Epidermal melanocyte (primary cell): ENCODE data around the gene SMIM24.

ENCODE experiments used
- DNase-seq: peaks from one replicate; pipeline ENCODE4 v3.0.0; 2011; ENCODE audit warnings: low spot score; ENCODE audit not compliant: insufficient read length

The SMIM24 gene

DNA sequence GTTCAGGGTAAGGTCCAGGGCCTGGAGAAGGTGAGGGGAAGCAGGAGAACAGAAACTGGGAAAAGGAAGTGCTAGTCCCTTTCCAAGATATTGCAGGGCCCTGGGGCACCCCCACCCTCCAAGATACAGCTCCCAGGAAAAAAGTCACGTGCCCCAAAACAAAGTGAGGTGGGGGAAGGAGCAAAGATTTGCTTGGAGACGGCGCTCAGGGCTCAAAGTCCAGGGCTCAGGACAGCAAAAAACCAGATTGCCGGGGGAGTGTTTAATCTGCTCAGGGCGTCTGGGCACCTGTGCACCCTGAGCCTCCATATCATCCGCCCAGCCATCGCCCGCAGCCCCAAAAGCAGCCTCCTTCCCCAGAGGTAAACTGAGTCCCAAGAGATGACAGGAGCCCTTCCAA, 6.3 kb downstream of the SMIM24 start:
- no peak for DNase-seq

DNA sequence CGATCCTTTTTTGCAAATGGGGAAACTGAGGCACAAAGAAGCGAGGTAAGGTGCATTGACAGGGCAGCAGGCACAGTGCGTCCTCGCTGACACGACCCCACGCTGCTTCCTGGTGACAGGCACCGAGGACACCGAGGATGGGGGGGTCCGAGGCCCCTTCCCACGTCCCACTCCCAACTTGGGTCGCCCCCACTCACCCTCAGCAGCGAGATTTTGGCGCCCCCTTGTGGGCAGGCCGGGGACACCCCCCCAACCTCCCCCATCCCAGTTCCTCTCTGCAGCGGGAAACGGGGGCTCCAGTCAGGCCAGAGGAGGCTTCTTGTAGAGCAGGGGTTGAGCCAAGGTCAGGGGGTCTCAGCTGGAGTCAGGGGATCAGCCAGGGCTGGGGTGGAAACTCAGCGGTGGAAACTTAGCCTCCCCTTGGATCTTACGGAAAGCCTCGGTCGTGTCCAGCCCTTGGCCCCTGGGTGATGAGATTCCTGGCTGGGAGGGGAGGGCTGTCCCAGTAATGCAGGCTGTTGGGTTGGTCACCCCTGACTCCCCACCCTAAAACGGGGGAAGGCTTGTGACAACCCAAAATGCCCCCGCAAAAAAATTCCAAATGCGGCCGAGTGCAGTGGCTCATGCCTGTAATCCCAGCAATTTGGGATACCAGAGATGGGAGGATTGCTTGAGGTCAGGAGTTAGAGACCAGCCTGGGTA, 8.2 kb downstream of the SMIM24 start:
- DNase-seq, result no peak

DNA sequence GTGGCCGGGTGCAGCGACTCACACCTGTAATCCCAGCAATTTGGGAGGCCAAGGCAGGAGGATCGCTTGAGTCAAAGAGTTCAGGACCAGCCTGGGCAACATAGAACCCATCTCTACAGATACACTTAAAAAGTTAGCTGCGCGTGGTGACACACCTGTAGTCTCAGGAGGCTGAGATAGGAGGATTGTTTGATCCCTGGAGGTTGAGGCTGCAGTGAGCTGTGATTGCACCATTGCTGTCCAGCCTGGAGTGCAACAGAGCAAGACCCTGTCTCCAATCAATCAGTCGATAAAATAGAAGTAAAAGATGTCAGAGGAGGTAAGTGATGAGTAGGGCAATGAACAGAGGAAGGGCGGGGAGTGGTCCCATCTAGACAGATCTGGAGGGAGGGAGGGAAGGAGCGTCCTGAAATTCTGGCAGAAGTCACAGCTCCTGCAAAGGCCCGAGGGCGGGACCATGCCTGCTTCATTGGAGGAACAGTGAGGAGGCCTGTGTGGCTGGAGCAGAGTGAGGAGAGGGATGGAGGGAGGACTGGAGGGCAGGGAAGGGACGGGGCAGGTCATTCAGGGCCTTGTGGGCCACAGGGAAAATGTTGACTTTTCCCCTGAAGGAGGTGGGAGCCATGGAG, 9.7 kb downstream of the SMIM24 start:
- DNase-seq, result no peak

DNA sequence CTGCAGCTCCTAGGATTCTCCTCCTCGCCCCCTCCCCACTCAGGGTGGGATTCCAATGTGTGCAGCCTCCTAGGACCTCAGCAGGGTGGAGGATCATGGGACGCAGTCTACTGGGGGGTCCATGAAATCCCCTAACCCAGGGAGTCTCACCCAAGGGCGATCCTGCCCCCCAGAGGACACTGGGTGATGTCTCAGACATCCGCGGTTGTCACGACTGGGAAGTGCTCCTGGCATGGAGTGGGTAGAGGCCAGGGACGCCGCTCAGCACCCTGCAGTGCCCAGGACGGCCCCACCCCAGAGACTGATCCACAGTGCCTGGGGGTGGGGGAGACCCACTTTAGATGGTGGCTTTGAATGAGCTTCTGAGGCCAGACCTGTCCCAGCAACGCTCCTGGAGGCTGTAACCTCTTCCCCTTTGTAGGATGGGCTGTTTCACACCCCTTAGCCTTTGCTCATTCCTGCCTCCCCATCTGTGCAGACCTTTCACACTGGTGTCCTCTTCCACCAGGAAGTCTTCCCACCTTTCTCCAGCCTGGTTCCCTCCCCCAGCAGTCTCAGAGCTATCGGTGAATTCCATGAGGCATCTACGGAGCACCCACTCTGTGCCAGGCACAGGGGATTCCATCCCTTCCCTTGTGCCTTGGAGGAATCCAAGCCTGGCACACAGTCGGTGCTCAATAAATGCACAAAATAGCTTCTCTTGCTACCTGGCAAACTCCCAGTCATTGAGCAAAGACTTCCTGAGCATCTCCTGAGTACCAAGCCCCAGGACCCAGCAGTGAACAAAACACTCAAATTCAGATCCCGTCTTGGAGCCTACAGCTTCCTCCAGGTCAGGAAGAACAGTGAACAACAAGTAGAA, 10.5 kb downstream of the SMIM24 start:
- DNase-seq, result no peak

DNA sequence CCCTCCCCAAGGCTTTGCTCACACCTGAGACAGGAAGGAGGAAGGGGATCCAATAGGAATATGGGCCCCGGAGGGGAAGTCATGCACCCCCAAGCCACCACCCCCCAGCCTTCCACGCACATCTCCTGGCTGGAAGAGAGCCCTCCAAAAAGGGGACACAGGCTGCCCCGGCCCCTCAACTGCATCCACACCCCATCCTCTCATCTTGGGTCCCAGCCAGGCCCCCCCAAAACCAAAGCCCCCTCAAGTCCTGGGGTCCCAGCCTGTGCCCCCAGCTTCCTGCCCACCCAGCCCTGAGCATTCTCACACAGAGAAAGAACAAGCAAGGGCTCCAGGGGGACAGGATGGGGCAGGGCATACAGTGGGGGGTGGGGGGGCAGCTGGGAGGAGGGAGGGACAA, 12.1 kb downstream of the SMIM24 start:
- DNase-seq, result no peak

DNA sequence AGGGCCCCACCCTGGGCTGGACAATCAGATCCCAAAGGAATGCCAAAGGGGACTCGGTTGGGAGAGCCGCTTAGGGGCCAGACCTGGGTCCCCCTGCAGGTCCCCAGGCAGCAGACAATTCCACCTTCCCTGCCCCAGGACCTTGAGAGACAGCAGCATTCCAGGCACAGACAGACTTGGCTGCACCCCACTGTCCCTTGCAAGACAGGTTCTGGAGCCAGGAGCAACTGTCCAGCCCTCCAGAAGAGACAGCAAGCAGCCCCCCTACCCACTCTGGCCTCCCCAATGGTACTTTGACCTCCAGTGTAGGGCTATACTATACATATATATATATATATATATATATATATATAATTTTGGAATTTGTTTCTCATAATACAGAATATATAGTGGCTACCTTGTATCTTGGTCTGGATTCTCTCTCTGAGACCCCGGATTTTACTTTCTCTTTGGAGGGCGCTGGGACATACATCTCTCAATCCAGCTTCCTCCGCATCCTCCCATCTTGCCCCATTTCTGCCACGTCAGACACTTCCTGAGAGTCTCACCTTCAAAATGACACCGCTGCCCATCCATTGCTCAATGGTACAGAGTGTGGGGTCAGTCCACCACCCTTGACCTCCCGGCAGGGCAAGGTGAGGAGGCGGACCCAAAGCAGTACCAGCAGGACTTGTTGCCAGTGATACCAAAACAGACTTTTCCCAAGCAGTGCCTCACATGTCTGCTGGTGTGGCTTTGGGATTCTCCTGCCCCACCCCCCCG, 12.7 kb downstream of the SMIM24 start:
- DNase-seq, result no peak

DNA sequence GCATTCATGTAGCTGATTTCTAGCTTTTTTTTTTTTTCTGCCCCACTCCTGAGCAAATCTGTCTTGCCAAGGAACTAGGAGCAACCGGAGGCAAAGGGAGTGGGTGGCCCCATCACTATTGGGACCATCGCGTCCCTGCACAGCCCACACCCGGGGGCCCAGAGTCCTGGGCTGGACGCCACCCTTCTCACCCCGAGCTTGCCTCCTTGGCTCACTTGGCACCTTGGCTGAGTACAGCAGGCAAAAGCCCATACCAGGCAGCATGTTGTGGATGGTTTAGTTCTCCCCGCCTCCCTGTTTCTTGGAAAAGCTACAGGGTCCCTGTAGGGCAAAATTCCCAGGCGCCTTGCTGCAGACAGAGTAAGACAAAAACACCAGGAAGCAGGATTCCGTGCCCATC, 13.7 kb downstream of the SMIM24 start:
- no peak for DNase-seq

DNA sequence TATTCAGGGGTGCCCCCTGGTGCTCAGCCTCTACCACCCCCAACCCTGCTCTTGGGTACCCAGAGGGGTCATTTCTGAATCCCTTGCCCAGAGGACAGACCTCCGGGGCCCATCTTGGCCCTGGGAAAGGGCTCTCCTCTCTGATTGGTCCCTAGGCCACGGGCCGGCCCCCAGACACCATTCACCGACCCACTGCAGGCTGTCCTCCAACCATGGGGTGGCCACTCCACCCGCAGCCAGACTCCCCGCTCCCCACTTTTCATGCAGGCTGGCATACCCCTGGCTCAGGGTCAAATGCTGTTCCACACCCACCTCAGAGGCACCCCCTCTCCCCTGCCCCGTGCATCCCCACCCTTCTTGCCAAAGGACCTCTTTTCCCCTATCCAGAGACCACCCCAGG, 14.8 kb downstream of the SMIM24 start:
- DNase-seq, result no peak

DNA sequence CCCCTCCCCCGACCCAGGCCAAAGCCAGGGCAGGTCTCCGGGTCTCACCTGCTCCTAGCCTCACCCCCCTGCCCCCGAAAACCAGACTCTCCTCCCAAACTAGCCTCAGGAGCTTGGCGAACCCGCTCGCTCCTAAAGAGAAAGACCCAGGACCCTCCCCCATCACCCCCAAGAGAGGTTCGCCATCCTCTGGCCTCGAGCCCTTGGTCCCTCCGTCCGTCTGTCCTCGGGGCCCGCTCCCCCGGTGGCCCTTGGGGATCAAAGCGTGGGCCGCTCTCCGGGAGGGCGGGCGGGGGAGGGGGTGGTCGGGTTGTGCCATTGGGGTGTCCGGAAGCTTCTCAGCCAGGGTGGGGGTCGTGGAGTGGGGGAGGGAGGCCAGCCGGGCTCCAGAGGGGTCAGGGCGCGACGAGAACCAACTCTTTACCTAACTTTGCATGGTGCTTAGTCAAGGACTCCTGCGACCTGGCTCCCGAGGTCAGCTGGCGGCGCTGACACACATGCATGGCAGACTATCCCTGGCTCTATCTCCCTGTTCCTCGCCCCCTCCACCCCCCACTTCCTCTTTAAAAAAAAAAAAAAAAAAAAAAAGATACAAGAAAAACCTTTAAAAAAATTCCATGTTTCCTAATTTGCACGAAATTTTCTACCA, 15.6 kb downstream of the SMIM24 start:
- no peak for DNase-seq

DNA sequence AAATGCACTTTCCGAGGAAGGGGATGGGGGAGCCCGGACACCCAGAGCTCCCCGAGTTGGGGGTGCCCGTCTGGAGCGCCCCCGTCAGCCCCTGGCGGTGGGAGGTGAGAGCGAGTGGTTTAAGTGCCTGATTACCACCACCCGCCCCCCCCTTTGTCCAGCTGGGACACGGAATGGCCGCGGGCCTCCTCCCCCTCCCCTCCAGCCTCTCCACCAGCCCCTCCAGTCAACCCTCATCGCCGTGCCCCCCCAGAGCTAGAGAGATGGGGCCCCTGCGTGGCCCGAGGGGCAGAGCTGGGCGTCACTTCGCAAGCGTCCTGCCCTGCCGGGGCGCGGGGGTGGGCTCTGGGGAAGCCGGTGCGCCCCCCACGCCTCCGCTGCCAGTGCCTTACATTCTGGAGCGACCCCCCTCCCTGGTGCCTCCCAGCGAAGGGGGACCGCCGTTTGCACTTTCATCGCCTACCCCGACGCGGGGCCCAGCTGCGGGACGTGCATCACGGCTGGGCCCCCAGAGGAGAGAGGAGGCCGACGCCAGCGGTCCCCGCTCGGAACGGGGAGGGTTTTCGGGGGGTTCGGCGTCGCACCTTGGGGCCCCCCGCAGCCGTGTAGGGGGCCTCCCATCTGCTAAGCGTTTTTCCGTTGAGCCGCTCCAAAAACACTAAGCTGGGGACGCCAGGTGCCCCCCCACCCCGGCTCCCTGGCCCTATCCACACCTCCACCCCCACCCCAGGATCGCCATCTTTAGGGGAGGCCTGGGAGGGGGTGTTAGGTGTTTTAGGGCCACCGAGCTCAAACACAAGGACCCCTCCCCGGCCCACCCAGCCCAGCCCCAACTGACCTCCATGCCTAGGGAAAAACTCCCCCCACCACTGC, 16.4 kb downstream of the SMIM24 start:
- DNase-seq, result no peak

DNA sequence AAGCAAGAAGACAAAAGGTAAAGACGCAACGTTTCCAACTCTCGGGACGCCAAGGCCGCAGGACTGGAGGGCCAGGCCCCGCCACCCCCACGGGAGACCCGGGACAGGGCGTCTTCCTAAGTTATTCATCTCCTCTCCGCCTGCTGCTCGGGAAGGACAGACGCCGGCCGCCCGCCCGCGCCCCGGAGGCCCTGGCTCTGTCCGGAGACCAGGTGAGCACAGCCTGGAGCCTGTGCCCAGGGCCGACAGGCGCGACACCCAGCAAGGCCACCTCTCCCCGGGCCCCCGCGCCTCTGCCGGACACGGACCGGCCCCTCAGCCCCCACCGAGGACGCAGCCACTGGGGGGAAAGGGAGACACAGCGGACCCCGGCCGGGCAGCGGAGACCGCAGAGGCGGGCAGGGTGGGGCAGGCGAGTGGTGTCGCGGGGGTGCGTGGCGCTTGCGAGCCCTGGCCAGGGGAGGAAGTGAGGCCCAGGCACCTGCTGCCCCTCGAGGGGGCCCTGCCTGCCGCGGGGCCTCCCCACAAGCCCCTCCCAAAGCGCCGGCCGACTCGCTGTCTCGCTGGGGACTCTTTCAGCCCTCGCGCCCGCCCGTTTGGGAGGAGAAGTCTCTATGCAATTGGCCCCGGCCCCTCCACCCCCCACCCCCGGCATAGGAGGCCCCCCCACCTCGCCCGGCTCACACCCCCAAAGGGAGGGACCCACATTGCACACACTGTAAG, 17.2 kb downstream of the SMIM24 start:
- DNase-seq, result no peak

DNA sequence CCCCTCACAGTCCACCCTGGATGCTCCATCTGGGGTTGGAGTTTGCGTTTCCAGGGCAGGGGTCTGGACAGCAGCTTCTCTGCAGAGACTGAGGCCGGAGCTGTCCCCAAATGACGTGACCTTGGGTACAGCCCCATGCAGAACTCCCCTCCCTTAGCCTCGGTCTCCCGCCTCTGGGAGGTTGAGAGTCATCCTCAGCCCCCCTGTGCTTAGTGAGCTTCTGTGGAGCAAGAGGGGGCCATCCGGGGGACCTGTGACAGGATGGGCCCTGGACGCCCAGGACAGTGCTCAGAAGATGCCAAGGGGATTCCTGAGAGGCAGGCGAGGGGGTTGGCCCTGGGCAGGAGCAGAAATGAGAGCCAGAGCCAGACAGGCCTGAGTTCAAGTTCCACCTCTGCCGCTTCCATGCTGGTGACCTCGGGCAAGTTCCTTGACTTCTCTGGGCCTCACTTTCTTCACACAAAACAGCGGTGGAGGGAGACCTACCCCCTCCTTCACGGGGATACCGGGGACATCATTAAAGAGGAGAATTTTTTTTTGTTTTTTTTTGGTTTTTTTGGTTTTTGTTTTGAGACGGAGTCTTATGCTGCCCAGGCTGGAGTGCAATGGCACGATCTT, 20.3 kb downstream of the SMIM24 start:
- no peak for DNase-seq

DNA sequence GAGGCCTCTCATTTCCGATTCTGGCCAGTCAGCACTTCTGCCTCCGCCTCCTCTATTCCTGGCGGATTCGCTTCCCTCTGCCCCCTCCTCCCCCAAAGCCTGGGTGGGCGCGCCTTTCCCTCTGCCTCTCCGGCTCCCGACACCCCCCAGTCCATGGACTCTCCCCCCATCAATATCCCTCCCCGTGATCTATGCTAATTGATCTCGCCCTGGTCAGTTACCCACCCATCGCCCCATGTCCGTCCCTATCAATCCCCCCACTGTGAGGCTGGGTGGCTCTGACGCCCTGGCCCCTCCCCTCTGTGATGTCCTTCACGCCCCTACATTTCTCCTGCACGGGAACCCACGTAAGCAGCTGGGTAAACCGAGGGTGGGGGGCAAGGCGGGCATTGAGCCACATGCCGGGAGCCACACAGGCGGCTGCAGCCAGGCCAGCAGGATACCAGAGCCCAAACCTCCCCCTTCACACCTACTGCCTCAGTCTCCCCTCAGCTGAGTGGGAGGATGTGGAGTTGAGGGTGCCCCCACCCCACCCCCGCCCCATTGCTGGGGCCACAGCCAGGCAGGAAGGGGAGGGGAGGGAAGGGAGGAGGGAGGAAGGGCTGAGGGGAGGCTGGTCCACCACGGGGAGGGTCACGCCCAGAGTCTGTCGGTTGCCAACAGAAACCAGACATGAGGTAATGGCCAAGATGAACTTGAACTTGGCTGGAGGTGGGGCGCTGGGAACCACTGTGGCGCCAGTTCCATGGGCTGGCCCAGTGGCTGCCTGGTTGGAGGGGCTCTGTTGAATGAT, 21.0 kb downstream of the SMIM24 start:
- DNase-seq, result peak; percentile 84

DNA sequence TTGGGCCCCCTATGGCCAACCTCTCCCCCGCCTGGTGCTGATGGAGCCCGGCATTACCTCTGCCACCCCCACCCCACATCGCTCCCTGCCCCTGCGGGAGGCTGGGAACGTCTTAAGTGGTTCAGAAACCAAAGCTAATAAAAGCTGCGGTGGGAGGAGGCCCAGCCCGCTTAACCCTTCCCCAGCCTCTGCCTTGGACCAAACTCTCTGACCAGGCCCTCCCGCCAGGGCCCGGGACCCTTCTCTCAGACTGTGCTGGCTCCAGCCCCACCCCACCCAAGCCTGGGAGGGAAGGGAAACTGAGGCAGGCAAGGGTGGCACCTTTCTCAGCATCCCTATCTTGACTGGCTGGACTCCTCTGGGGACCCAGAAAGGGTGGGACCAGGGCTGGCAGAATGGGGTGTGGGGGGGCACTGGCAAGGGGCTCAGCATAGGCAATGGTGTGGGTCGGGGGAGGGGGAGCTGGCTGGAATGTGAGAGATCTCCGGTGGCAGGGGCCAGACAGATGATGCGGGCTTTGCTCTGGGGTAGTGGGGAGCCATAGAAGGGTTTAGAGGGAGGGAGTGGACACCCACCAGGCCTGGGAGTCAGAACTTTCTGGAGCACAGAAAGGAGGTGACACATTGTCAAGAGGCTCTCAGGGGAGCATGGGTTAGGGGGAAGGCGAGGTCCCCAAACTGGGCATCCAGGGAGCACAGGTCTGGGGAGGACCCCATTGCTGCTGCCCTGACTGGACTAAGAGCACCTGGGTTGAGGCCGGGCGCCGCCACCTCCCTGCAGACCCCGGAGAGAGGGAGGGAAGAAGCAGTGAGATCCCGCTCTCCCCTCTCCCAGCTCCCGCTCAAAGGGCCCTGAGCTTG, 21.9 kb downstream of the SMIM24 start:
- DNase-seq, result no peak

DNA sequence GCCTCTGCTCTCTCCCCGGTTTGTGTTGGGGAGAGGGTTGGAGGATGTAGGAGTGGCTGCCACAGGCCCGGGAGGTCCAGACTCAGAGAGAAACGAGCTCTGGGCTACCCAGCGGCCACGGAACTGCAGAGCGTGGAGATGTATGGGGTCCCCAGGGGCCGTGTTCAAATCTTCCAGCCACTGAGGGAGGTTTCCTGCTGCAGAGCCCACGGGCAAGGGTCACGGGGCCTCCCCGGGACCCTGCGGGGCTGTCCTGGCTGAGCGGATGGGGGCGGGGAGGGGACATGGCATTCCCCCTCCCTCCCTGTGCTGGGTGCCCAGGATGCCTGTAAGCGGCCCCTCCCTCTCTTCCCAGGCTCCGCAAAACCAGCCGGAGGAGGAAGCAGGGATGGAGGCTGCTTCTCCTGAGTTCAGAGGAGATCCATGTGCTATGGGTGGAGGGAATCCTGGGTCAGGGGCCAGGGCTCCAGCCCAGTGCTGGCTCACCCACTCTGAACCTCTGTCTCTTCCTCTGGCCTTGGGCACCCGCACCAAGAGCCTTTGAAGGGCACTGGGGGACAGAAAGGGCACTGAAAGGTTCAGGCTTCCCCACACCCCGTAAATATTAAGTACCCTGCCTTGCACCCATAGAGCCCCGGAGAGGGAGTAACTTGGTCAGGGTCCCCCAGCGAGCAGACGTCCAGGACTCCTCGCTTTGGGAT, 22.6 kb downstream of the SMIM24 start:
- no peak for DNase-seq

DNA sequence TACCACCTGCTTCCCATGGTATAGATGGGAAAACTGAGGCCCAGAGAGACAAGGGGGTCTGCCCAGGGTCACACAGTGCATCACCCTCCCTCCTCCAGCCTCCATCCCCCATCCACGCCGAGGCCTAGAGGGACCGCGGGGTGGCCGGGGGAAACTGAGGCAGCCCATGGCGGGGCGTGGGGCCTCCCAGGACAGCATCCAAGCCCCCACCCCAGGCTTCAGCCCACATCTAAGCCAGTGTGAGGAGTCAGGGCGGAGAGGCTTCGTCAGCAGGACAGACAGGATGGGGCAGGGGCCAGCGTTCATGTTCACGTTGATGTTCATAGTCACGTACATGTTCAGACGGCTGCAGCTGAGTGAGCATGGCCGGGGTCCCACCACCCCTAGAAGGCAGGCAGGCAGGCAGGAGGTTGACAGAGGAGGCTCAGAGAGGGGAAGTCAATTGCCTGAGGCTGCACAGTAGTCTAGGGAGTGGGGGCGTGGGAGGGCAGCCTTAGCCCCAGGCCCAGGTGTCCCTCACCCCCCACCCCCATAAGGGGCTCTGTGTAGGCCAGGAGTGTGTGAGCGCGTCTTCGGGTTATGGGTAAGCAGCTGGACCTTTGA, 23.3 kb downstream of the SMIM24 start:
- no peak for DNase-seq
